OCI-LY7 (cell line): ENCODE measurements around the gene TMEM271. TPM values are rescaled to one million over a fixed set of nuclear protein-coding genes. Genes with fewer than 3 reads are reported as not detected.

Experiments used
- BruUV-seq: library from RNA; stranded (reverse); fragments of 400-500 nt; replicated peaks from 2 replicates; lab custom pipeline; 2021; lab: Mats Ljungman, UMichigan
- CTCF ChIA-PET: fragments of 300-600 bp; sonication (Branson Sonifier 250); formaldehyde crosslinking; loops from one replicate; lab custom pipeline; 2022; ENCODE audit warnings: antibody characterized with exemption; ENCODE audit not compliant: unreplicated experiment; lab: Charles Lee
- POLR2A ChIA-PET: fragments of 300-600 bp; sonication (Branson Sonifier 250); formaldehyde crosslinking; loops from one replicate; lab custom pipeline; 2022; ENCODE audit warnings: antibody characterized with exemption; lab: Charles Lee
- DNase-seq: peaks from one replicate; pipeline ENCODE4 v3.0.0-alpha.2; 2015; ENCODE audit warnings: low spot score
- H2AFZ ChIP-seq: fragments of 200-600 bp; sonication (generic), shearing (Covaris generic); 2 replicates; pipeline ENCODE4 v1.6.1; 2014; ENCODE audit warnings: mild to moderate bottlenecking, antibody characterized with exemption, low read length, moderate library complexity
- H3K27ac ChIP-seq: fragments of 200-600 bp; sonication (generic); 2 replicates; pipeline ENCODE4 v1.5.1; 2014; ENCODE audit warnings: mixed run types, low read depth, mild to moderate bottlenecking, moderate library complexity, low read length, inconsistent platforms; ENCODE audit not compliant: poor library complexity, severe bottlenecking
- H3K36me3 ChIP-seq: fragments of 200-600 bp; sonication (generic); 2 replicates; pipeline ENCODE4 v1.6.1; 2014; ENCODE audit warnings: mild to moderate bottlenecking, antibody characterized with exemption, low read length, moderate library complexity, mixed read lengths; ENCODE audit not compliant: insufficient read depth
- H3K4me1 ChIP-seq: fragments of 200-600 bp; sonication (generic); 2 replicates; pipeline ENCODE4 v1.5.1; 2014; ENCODE audit warnings: mild to moderate bottlenecking, low read length; ENCODE audit not compliant: insufficient read depth, poor library complexity, severe bottlenecking
- H3K4me2 ChIP-seq: fragments of 200-600 bp; sonication (generic); 2 replicates; pipeline ENCODE4 v1.6.1; 2014; ENCODE audit warnings: mild to moderate bottlenecking, low read length
- H3K4me3 ChIP-seq: fragments of 200-600 bp; sonication (generic); 2 replicates; pipeline ENCODE4 v1.5.1; 2014; ENCODE audit warnings: mild to moderate bottlenecking, low read depth, low read length; ENCODE audit not compliant: poor library complexity, severe bottlenecking
- H3K79me2 ChIP-seq: fragments of 200-600 bp; sonication (generic); 2 replicates; pipeline ENCODE4 v1.6.1; 2016; ENCODE audit warnings: low read depth, mild to moderate bottlenecking, low read length, moderate library complexity, mixed read lengths; ENCODE audit not compliant: insufficient read depth
- H3K9me2 ChIP-seq: fragments of 200-600 bp; sonication (generic); 2 replicates; pipeline ENCODE4 v1.6.1; 2016; ENCODE audit warnings: mild to moderate bottlenecking, low read length, mixed read lengths; ENCODE audit not compliant: insufficient read depth
- H3K9me3 ChIP-seq: fragments of 200-600 bp; sonication (generic); 2 replicates; pipeline ENCODE4 v1.6.1; 2014; ENCODE audit warnings: mild to moderate bottlenecking, mixed run types, low read length, mixed read lengths
- H4K20me1 ChIP-seq: fragments of 200-600 bp; sonication (generic); 2 replicates; pipeline ENCODE4 v1.6.1; 2014; ENCODE audit warnings: mild to moderate bottlenecking, antibody characterized with exemption, low read length, moderate library complexity, mixed read lengths; ENCODE audit not compliant: insufficient read depth
- CTCF ChIP-seq: fragments of 200-600 bp; sonication (generic); conservative IDR thresholded peaks from 2 replicates; pipeline ENCODE4 v1.5.1; 2014; ENCODE audit warnings: mild to moderate bottlenecking, antibody characterized with exemption, low read length, moderate library complexity, mixed read lengths
- EZH2phosphoT487 ChIP-seq: fragments of 200-600 bp; sonication (generic); IDR thresholded peaks from 2 replicates; pipeline ENCODE4 v1.6.1; 2018; ENCODE audit warnings: low read depth, borderline replicate concordance, mild to moderate bottlenecking, mixed run types, antibody characterized with exemption, low read length, moderate library complexity, mixed read lengths
- intact Hi-C: fragments of 100-400 bp; cut with micrococcal nuclease; formaldehyde crosslinking; loops from one replicate; pipeline ENCODE4 v1.10.0; 2022; ENCODE audit not compliant: unreplicated experiment
- total RNA-seq, 2 experiments: library from RNA; depleted of rRNA in 1 of 2; stranded (reverse); fragments of >200 nt in 1 of 2; shearing (Covaris generic) in 1 of 2; gene quantifications; 2 replicates each; pipeline ENCODE4 v1.2.3, GENCODE V29; 2014 to 2022

The TMEM271 gene
- total RNA-seq, 2 experiments from 2014 or later, result not detected

- H3K27ac ChIP-seq, result no peak overlapping the region
- no peak for DNase-seq
- no peaks in the 10 kb centered on the region for H4K20me1 ChIP-seq
- ChIA-PET CTCF (no interaction called here), POLR2A (no interaction called here)
- no peaks in the 10 kb centered on the region for H3K36me3 ChIP-seq
- H3K4me1 ChIP-seq, result no peaks in the 10 kb centered on the region
- H3K9me2 ChIP-seq, result no peaks in the 10 kb centered on the region
- TF ChIP-seq EZH2phosphoT487 (no peak), CTCF (no peak)
- BruUV-seq, result no TSS peak
- no peak overlapping the region for H3K4me3 ChIP-seq
- intact Hi-C loops, result no loop called here
- H2AFZ ChIP-seq, result no peak overlapping the region
- H3K4me2 ChIP-seq, result no peak overlapping the region
- no peaks in the 10 kb centered on the region for H3K79me2 ChIP-seq
- no peaks in the 10 kb centered on the region for H3K9me3 ChIP-seq
Observed at GRCh38 chr4:576991-577498, 950 bp upstream of the TMEM271 start.

DNA sequence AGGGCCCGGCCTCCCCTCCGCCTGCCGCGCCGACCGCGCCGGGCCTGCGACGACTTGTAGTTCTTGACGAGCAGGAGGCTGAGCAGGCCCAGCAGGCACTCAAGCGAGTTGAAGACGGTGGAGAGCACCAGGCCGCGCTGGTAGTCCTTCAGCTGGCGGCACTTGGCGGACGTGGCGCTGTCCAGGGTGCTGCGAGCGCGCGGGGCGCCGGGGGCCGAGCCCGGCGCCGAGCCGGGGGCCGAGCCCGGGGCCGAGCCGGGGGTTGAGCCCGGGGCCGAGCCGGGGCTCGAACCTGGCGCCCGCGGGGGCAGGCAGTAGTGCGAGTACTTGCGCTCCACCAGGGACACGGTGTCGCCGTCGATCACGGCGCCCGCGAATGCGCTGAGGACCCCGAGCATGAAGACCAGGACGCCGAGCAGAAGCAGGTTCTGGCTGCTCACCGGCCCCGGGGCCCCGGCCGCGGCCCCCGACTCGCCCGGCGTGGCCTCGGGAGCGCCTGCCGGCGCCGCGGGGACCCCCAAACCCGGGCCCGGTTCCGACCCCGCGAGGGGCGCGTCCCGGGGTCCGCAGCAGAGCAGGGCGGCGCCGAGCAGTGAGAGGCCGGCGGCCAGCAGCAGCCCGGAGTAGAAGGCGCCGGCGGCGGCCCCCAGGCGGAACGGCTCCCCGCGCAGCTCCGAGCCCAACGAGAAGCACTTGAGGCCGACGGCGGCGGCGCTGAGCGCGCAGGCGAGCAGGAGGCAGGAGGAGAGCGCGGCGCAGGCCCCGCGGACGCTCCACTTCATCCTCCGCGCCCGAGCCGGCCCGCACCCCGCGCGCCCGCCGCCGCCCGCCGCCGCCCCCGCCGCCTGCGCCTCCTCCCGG is 584 bp downstream of the TMEM271 start:
- no peaks in the 10 kb centered on the region for H3K9me3 ChIP-seq
- no peak overlapping the region for H3K27ac ChIP-seq
- intact Hi-C loops, result no loop called here
- H3K4me2 ChIP-seq, result no peak overlapping the region
- CTCF ChIA-PET, result no interaction called here
- H2AFZ ChIP-seq, result no peak overlapping the region
- H3K4me1 ChIP-seq, result no peaks in the 10 kb centered on the region
- TF ChIP-seq EZH2phosphoT487, result no peak
- no peak for TF ChIP-seq CTCF
- no peaks in the 10 kb centered on the region for H4K20me1 ChIP-seq
- no peak for DNase-seq
- H3K9me2 ChIP-seq, result no peaks in the 10 kb centered on the region
- no peak overlapping the region for H3K4me3 ChIP-seq
- H3K79me2 ChIP-seq, result no peaks in the 10 kb centered on the region
- POLR2A ChIA-PET, result no interaction called here
- BruUV-seq, result no TSS peak
- H3K36me3 ChIP-seq, result no peaks in the 10 kb centered on the region
